HG02642 (cell line): ENCODE results near the gene ALDH9A1.
"Not testable (repeated sequence)": the region's sequence is repeated elsewhere in the genome, so short reads cannot be mapped to it uniquely, and the experiment has no call there.

Source experiments
- ATAC-seq: cut with Tn5 transposase; IDR thresholded peaks from one replicate; pipeline ENCODE4 v1.9.1; 2021; ENCODE audit warnings: mild to moderate bottlenecking; ENCODE audit not compliant: unreplicated experiment, poor library complexity

The ALDH9A1 gene

GRCh38 chr1:165688046-165688445, 10.3 kb downstream of the ALDH9A1 start:
- no peak for ATAC-seq

- peak; percentile 46 for ATAC-seq
These were observed 11.4 kb downstream of the ALDH9A1 start for GRCh38 chr1:165686971-165687433.

- peak; percentile 68 for ATAC-seq
These were observed 12.0 kb downstream of the ALDH9A1 start for GRCh38 chr1:165686121-165686970.

- ATAC-seq = no peak
These were observed 14.4 kb downstream of the ALDH9A1 start for GRCh38 chr1:165683848-165684485.

GRCh38 chr1:165680773-165681172, 17.6 kb downstream of the ALDH9A1 start:
- ATAC-seq = not testable (repeated sequence)

- ATAC-seq = no peak
These were observed 18.1 kb downstream of the ALDH9A1 start for GRCh38 chr1:165680303-165680702.

GRCh38 chr1:165679282-165680036, 18.9 kb downstream of the ALDH9A1 start:
- ATAC-seq = no peak

- ATAC-seq = no peak
These were observed 19.9 kb downstream of the ALDH9A1 start for GRCh38 chr1:165678509-165678908.

GRCh38 chr1:165675794-165676193, 22.6 kb downstream of the ALDH9A1 start:
- ATAC-seq = no peak

GRCh38 chr1:165674599-165674998, 23.8 kb downstream of the ALDH9A1 start:
- no peak for ATAC-seq

GRCh38 chr1:165671526-165671925, 26.8 kb downstream of the ALDH9A1 start:
- ATAC-seq = no peak

- no peak for ATAC-seq
These were observed 30.2 kb downstream of the ALDH9A1 start for GRCh38 chr1:165668184-165668583.

- ATAC-seq = no peak
These were observed 32.1 kb downstream of the ALDH9A1 start for GRCh38 chr1:165666152-165666825.

- ATAC-seq = no peak
These were observed 36.2 kb downstream of the ALDH9A1 start for GRCh38 chr1:165662186-165662585.

GRCh38 chr1:165661703-165662102, 36.7 kb downstream of the ALDH9A1 start:
- no peak for ATAC-seq

GRCh38 chr1:165659581-165659895, 38.8 kb downstream of the ALDH9A1 start:
- ATAC-seq = no peak

- not testable (repeated sequence) for ATAC-seq
These were observed 39.4 kb downstream of the ALDH9A1 start for GRCh38 chr1:165658766-165659580.

- ATAC-seq = no peak
These were observed 47.3 kb downstream of the ALDH9A1 start for GRCh38 chr1:165650981-165651625.

GRCh38 chr1:165648919-165649572, 49.3 kb downstream of the ALDH9A1 start:
- ATAC-seq = no peak
